GM12892 (cell line): Measurements from ENCODE around the gene HSPA1L.
"Not testable (repeated sequence)": the region's sequence is repeated elsewhere in the genome, so short reads cannot be mapped to it uniquely, and the experiment has no call there.

Experiments
- DNase-seq: peaks from one replicate; pipeline ENCODE4 v3.0.0; 2011; ENCODE audit not compliant: insufficient read length
- FAIRE-seq: peaks from 2 replicates; lab custom pipeline; 2011; peaks lifted over from hg19 to GRCh38; lab: Jason Lieb, UNC
- POLR2A ChIP-seq: IDR thresholded peaks from 2 replicates; pipeline ENCODE4 v1.6.1; 2011; ENCODE audit warnings: low read depth, low read length, control low read depth
- POLR2AphosphoS5 ChIP-seq: IDR thresholded peaks from 2 replicates; pipeline ENCODE4 v1.6.1; 2011; ENCODE audit warnings: low read depth, low read length, control low read depth
- TAF1 ChIP-seq: IDR thresholded peaks from 2 replicates; pipeline ENCODE4 v1.6.1; 2011; ENCODE audit warnings: low read depth, mild to moderate bottlenecking, control low read depth, low read length, borderline replicate concordance

Gene HSPA1L

GRCh38 chr6:31796993-31797385, 18.1 kb downstream of the HSPA1L start:
- DNase-seq, result no peak
- TF ChIP-seq POLR2A (no peak), POLR2AphosphoS5 (no peak), TAF1 (no peak)
- no peak for FAIRE-seq

GRCh38 chr6:31795616-31796298, 19.3 kb downstream of the HSPA1L start, which contains the start of gene VARS1:
VARS1 (minus strand) TSS chr6:31795752; CDS start chr6:31795217, 535 bp downstream.
- TF ChIP-seq TAF1 (peak; percentile 49), POLR2A (no peak; the same call in 1 of the 2 replicates)
- DNase-seq, result peak; percentile 95
- peak; percentile 84 for FAIRE-seq

- no peak for TF ChIP-seq POLR2AphosphoS5
- TF ChIP-seq TAF1, result no peak
- 0 out of 2 replicates have a peak, but pooled peaks have one; percentile 77 for TF ChIP-seq POLR2A
- DNase-seq (peak; percentile 57), FAIRE-seq (no peak)
Observed at GRCh38 chr6:31794866-31795615, 20.0 kb downstream of the HSPA1L start.

DNA sequence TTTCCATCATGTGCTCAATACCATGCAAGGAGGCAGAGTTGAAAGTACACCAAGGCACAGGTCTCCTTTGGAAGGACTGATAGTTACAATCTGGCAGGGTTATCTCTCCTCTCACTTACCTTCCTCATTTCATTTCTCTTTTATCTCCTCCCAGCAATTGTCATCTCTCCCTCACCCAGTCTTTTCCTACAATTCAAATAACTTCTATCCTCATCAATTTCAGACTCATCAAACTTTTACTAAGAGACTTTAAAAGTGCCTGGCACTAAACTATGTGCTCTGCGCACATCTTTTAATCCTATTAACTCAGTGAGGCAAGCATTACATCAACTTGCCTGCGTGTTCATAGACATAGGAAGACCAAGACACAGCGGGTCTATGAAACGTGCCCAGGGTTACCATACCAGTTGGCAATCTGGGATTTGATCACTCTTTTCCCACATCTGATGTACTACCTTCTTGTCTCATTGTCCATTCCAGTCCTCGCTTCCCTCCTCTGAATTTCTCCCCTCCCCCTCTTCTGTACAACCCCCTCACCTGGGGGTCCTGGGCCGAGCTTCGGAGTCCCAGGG, 20.7 kb downstream of the HSPA1L start:
- TF ChIP-seq POLR2AphosphoS5 (no peak), TAF1 (no peak), POLR2A (no peak)
- FAIRE-seq (no peak), DNase-seq (no peak)

DNA sequence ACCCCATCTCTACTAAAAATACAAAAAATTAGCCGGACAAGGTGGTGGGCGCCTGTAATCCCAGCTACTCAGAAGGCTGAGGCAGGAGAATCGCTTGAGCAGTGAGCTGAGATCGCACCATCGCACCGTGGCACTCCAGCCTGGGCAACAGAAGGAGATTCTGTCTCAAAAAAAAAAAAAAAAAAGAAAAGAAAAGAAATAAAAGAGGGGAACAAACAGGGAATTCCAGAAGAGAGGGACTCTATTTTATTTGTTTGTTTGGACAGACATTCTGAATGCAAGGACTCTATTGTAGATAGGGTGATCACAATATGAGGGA, 21.2 kb downstream of the HSPA1L start:
- FAIRE-seq, DNase-seq: not testable (repeated sequence)

DNA sequence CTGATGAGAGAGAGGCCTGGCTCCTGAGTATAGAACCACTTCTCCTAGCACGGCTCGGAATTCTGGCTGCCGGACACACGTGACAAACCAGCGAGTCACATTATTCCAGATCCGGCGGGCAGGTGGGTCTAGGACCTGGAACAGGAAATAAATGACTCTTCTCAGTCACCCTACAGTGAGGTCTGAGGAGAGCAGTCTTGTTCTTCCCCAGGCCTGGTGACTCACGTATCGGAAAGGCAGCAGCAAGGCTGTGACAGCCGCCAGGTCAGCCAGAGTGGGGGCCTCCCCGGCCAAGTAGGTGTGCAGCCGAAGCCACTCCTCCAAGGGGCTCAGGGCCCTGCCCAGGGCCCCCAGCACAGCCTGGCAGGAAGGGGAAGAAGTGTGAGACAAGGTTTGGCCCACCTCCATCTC, 22.3 kb downstream of the HSPA1L start:
- FAIRE-seq, result no peak
- TF ChIP-seq POLR2AphosphoS5 (no peak), TAF1 (no peak), POLR2A (no peak)

DNA sequence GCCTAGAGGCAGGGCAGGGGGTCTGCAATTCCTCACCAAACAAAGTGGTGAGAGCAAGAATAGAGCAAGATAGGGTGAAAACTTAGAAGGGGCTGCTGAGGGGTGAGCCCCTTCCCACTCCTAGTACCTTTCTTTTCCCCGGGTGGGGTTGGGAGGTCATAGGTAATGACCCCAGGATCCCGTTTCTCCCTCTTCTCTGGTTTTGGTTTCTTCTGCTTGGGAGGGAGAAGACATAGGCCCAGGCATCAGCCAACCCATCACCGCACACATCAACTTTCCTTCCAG, 23.1 kb downstream of the HSPA1L start:
- no peak for DNase-seq
- no peak for FAIRE-seq

More for the DNA sequence above, 22.3 kb downstream of the HSPA1L start:
- no peak for DNase-seq

GRCh38 chr6:31791324-31792089, 23.6 kb downstream of the HSPA1L start:
- TF ChIP-seq POLR2AphosphoS5, result no peak
- TF ChIP-seq TAF1, result no peak
- TF ChIP-seq POLR2A, result no peak
- no peak for DNase-seq
- no peak for FAIRE-seq

More for the DNA sequence above, 23.1 kb downstream of the HSPA1L start:
- TF ChIP-seq POLR2AphosphoS5, result no peak

GRCh38 chr6:31785475-31785874, 29.6 kb downstream of the HSPA1L start:
- DNase-seq, result no peak
- FAIRE-seq, result no peak
- no peak for TF ChIP-seq POLR2AphosphoS5
- TF ChIP-seq POLR2A, result no peak
- TF ChIP-seq TAF1, result no peak

DNA sequence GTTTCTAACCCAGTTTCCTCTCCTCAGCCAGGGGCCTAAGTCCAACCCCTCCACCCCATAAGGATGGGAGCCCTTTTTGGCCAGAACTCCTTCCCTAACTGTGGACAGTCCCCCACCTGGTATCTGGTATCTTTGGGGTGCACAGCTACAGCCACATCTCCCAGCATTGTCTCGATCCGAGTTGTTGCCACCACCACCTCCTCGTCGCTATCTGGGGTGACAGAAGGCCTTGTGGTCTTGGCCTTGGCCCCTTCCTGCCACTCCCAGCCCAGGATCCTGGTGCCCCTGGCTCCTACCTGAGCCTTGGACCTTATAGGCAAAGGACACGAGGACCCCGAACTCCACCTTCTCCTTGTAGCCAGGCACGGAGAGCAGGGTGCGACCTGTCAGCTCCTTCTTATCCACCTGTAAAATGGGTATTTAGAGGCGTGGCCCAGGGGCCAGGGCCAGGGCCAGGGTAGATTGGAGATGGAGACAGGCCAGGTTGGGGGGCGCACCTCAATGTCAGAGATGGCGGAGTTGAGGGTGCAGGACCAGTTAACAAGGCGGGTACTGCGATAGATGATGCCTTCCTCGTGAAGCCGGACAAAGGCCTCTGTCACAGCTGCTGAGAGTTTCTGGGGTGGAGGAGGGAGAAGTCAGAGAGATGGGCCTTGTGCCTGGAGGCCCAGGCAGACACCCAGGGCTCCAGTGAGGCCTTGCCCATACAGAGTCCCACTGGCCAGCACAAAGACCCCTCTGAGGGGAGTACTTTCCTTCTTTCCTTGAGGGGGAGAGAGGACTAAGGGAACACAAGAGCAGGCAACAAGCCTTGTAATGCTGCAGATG, 30.8 kb downstream of the HSPA1L start:
- peak; percentile 3 for DNase-seq
- TF ChIP-seq POLR2AphosphoS5, result no peak
- no peak; the same call in 1 of the 2 replicates for TF ChIP-seq POLR2A
- TF ChIP-seq TAF1, result no peak
- FAIRE-seq, result no peak

DNA sequence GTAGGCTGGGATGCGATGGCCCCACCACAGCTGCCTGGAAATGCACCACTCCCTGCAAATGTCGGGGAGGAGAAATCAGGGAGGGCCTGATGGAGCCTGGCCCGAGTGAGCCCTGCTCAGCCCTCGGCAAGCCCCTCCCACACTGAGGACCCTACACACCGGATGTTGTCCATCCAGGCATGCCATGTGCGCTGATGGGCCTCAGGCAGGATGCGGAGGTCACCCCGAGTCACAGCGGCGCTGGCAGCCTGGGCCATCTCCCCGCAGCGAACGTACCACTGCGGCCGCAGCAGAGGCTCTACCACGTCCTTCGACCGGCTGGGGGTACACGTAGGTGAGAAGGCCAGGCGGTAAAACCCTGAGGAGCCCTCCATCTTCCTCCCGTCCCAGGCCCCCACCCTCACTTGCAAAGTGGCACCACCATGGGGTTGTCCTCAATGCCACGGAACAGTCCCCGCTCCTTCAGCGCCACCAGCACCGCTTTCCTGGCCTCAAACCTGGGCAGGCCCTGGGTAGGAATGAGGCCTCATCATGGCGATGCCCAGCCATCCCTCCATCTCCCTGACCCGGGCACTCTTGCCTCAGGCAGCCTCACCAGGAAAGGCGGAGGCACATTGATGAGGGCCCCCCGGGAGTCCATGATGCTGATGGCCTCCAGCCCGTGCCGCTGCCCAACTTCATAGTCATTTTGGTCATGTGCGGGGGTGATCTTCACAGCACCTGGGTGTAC, 32.8 kb downstream of the HSPA1L start:
- DNase-seq (peak; percentile 10), FAIRE-seq (no peak)
- no peak for TF ChIP-seq TAF1
